Retinal pigment epithelial cell (primary cell): ENCODE results near the gene CYB5B.
A peak's percentile ranks its signal among the peaks of the same experiment; 100 is the strongest.

Experiments used
- DNase-seq: peaks from one replicate; pipeline ENCODE4 v3.0.0-alpha.2; 2010; ENCODE audit warnings: low read depth
- H3K4me3 ChIP-seq: 2 replicates; pipeline ENCODE4 v1.5.1; 2011; ENCODE audit warnings: mild to moderate bottlenecking, low read length, control low read depth, moderate library complexity
- CTCF ChIP-seq: conservative IDR thresholded peaks from 2 replicates; pipeline ENCODE4 v1.5.1; 2011; ENCODE audit warnings: low read depth, low read length, control low read depth, inconsistent platforms

CYB5B gene

GRCh38 chr16:69485816-69486215 lies 61.4 kb downstream of the CYB5B start:
- TF ChIP-seq CTCF = no peak
- no peak overlapping the region for H3K4me3 ChIP-seq
- DNase-seq = no peak

GRCh38 chr16:69486272-69486671 lies 61.9 kb downstream of the CYB5B start:
- no peak overlapping the region for H3K4me3 ChIP-seq
- no peak for DNase-seq
- no peak for TF ChIP-seq CTCF

- no peak overlapping the region for H3K4me3 ChIP-seq
- TF ChIP-seq CTCF = no peak
- DNase-seq = no peak
These were observed 62.3 kb downstream of the CYB5B start for GRCh38 chr16:69486724-69487123.

- no peak for TF ChIP-seq CTCF
- DNase-seq = no peak
- H3K4me3 ChIP-seq = no peak overlapping the region
These were observed 66.4 kb downstream of the CYB5B start for GRCh38 chr16:69490707-69491324.

- no peak overlapping the region for H3K4me3 ChIP-seq
- DNase-seq = no peak
- peak; percentile 52 for TF ChIP-seq CTCF
These were observed 70.6 kb downstream of the CYB5B start for GRCh38 chr16:69494991-69495392.

GRCh38 chr16:69495821-69496220 lies 71.4 kb downstream of the CYB5B start:
- no peak overlapping the region for H3K4me3 ChIP-seq
- no peak for DNase-seq
- no peak for TF ChIP-seq CTCF

GRCh38 chr16:69496376-69496775 lies 72.0 kb downstream of the CYB5B start:
- TF ChIP-seq CTCF = no peak
- no peak for DNase-seq
- no peak overlapping the region for H3K4me3 ChIP-seq
